Ishikawa (cell line): ENCODE measurements around the gene CYTH4.

Source experiments
- CEBPB ChIP-seq: IDR thresholded peaks from 2 replicates; pipeline ENCODE4 v1.6.1; 2012
- CREB1 ChIP-seq: IDR thresholded peaks from 2 replicates; pipeline ENCODE4 v1.6.1; 2012; ENCODE audit warnings: low read depth
- EGR1 ChIP-seq: IDR thresholded peaks from 2 replicates; pipeline ENCODE4 v1.6.1; 2012
- EP300 ChIP-seq: IDR thresholded peaks from 2 replicates; pipeline ENCODE4 v1.6.1; 2012; ENCODE audit warnings: borderline replicate concordance
- FOXM1 ChIP-seq: IDR thresholded peaks from 2 replicates; pipeline ENCODE4 v1.6.1; 2012; ENCODE audit warnings: low read depth, borderline replicate concordance
- MAX ChIP-seq: IDR thresholded peaks from 2 replicates; pipeline ENCODE4 v1.6.1; 2012
- NFIC ChIP-seq: IDR thresholded peaks from 2 replicates; pipeline ENCODE4 v1.6.1; 2012
- RAD21 ChIP-seq: IDR thresholded peaks from 2 replicates; pipeline ENCODE4 v1.6.1; 2012; ENCODE audit warnings: low read depth
- REST ChIP-seq: IDR thresholded peaks from 2 replicates; pipeline ENCODE4 v1.6.1; 2012; ENCODE audit warnings: low read depth, mild to moderate bottlenecking
- TAF1 ChIP-seq: IDR thresholded peaks from 2 replicates; pipeline ENCODE4 v1.6.1; 2012; ENCODE audit warnings: low read depth, mild to moderate bottlenecking
- TCF12 ChIP-seq: IDR thresholded peaks from 2 replicates; pipeline ENCODE4 v1.6.1; 2012; ENCODE audit warnings: low read depth
- TEAD4 ChIP-seq: IDR thresholded peaks from 2 replicates; pipeline ENCODE4 v1.6.1; 2012
- USF1 ChIP-seq: IDR thresholded peaks from 2 replicates; pipeline ENCODE4 v1.6.1; 2012
- YY1 ChIP-seq: IDR thresholded peaks from 2 replicates; pipeline ENCODE4 v1.6.1; 2012; ENCODE audit warnings: low read depth
- ZBTB7A ChIP-seq: IDR thresholded peaks from 2 replicates; pipeline ENCODE4 v1.6.1; 2012; ENCODE audit warnings: low read depth

The CYTH4 gene

GRCh38 chr22:37310815-37311595 is 28.7 kb downstream of the CYTH4 start:
- no peak for TF ChIP-seq CREB1
- no peak for TF ChIP-seq TEAD4
- TF ChIP-seq RAD21 = no peak
- TF ChIP-seq REST = no peak
- no peak for TF ChIP-seq TAF1
- TF ChIP-seq FOXM1 = no peak
- no peak for TF ChIP-seq NFIC
- TF ChIP-seq YY1 = no peak
- no peak for TF ChIP-seq CEBPB
- TF ChIP-seq TCF12 = no peak

- TF ChIP-seq NFIC (no peak), FOXM1 (no peak), CREB1 (no peak)
Measured at GRCh38 chr22:37311761-37312312, 29.5 kb downstream of the CYTH4 start.

GRCh38 chr22:37312549-37313183 is 30.4 kb downstream of the CYTH4 start:
- TF ChIP-seq RAD21 (no peak), TAF1 (no peak), TCF12 (no peak), EGR1 (no peak), YY1 (no peak), FOXM1 (no peak), CEBPB (no peak), USF1 (no peak), TEAD4 (no peak), ZBTB7A (no peak), NFIC (no peak), MAX (no peak)

- TF ChIP-seq EGR1 (no peak), MAX (no peak)
Measured at GRCh38 chr22:37313376-37314314, 31.3 kb downstream of the CYTH4 start.

GRCh38 chr22:37314315-37315074 is 32.2 kb downstream of the CYTH4 start:
- TF ChIP-seq RAD21 (no peak), ZBTB7A (no peak), FOXM1 (no peak), NFIC (no peak), CEBPB (no peak), CREB1 (no peak), TEAD4 (no peak), EGR1 (no peak), TCF12 (no peak), YY1 (no peak), MAX (no peak), USF1 (no peak), TAF1 (no peak), EP300 (no peak)

GRCh38 chr22:37316405-37316804 is 34.1 kb downstream of the CYTH4 start:
- TF ChIP-seq MAX (no peak), EGR1 (no peak), NFIC (no peak), CEBPB (no peak), TEAD4 (no peak), TAF1 (no peak), ZBTB7A (no peak), YY1 (no peak), CREB1 (no peak)
